Pancreas (tissue), 10 donors: Measurements from ENCODE around the gene PAPSS1. TPM values are rescaled to one million over a fixed set of nuclear protein-coding genes. Genes with fewer than 3 reads are reported as not detected.

Source experiments
- ATAC-seq, 4 donors: fragments of 200-7000 bp; cut with Tn5 transposase; one replicate each; pipeline versions ENCODE4 v1.8.0 to v1.9.1; 2020; ENCODE audit warnings: mild to moderate bottlenecking in 4 of 4, moderate library complexity in 4 of 4
- DNase-seq, 6 donors: peaks; one replicate each; pipeline ENCODE4 v3.0.0-alpha.2; 2020
- FAIRE-seq: peaks from 2 replicates; lab custom pipeline; 2012; peaks lifted over from hg19 to GRCh38; lab: Jason Lieb, UNC
- H3K27ac ChIP-seq, 4 donors: fragments of 200-600 bp; sonication (generic); 1 replicate in 3 of 4; 2 replicates in 1 of 4; pipeline versions ENCODE4 v1.5.0 to v1.8.0; 2020
- H3K27me3 ChIP-seq, 4 donors: fragments of 200-600 bp; one replicate each; pipeline ENCODE4 v1.8.0; 2021
- H3K36me3 ChIP-seq, 3 donors: fragments of 200-600 bp; sonication (generic) in 1 of 3; one replicate each; pipeline versions ENCODE4 v1.5.0 to v1.8.0; 2020 to 2021
- H3K4me1 ChIP-seq, 3 donors: fragments of 200-600 bp; one replicate each; pipeline ENCODE4 v1.8.0; 2021
- H3K4me3 ChIP-seq, 4 donors: fragments of 200-600 bp; sonication (generic) in 2 of 4; one replicate each; pipeline versions ENCODE4 v1.5.0 to v1.8.0; 2020 to 2021
- H3K9me3 ChIP-seq, 4 donors: fragments of 200-600 bp; one replicate each; pipeline ENCODE4 v1.8.0; 2021
- WGBS, 2 donors: extraction: QIAGEN DNeasy Blood & Tissue Kit; methylation state at CpG; one replicate each; pipeline ENCODE4 v1.1.7; 2013; 5-methylcytosine and 5-hydroxymethylcytosine counted together
- intact Hi-C, 3 donors: fragments of 100-400 bp; cut with DNase I; formaldehyde crosslinking; loops; one replicate each; pipeline versions ENCODE4 v1.11.1 to v1.14.2; 2022
- polyA plus RNA-seq, 2 donors: library from polyadenylated mRNA; stranded (reverse); fragments of 200-250 nt; gene quantifications; one replicate each; pipeline ENCODE4 v1.2.3, GENCODE V29; 2013
- total RNA-seq, 6 donors: library from RNA; stranded (reverse); fragmentation: NEBNext Ultra II Directional in 4 of 6; extraction: Animal tissue kit (Norgen Biotek cat#: 25700) in 4 of 6; gene quantifications; one replicate each; pipeline versions ENCODE4 v1.2.1 to v1.2.4, GENCODE V29; 2021 to 2023
- TF ChIP-seq, protein P1 (sequence below), 4 donors: fragments of 200-600 bp; sonication (generic) in 3 of 4; IDR thresholded peaks; one replicate each; pipeline versions ENCODE4 v1.5.0 to v1.8.0; 2021; ENCODE audit warnings: antibody characterized with exemption in 4 of 4
- donor health status: healthy with polysubstance abuse.
- donor health status: DM: no; HTN: no; CAD: no; lungs with moderate emphysema.
- donor health status: DM: no; HTN: no; CAD: no.
- donor health status: control.
- donor health status: control.
- donor health status: Bipolar disorder and iron deficiency.
- donor health status: DM: yes; HTN: yes; CAD: no.
- donor health status: DM: no; HTN: no; CAD: no.
- donor health status: DM: no; HTN: no; CAD: no.
- donor health status: DM: yes; HTN: yes; CAD: no.

Gene PAPSS1
- total and polyA plus RNA-seq, 8 donors = 19.1 to 45.1 (median 25.8) TPM

DNA sequence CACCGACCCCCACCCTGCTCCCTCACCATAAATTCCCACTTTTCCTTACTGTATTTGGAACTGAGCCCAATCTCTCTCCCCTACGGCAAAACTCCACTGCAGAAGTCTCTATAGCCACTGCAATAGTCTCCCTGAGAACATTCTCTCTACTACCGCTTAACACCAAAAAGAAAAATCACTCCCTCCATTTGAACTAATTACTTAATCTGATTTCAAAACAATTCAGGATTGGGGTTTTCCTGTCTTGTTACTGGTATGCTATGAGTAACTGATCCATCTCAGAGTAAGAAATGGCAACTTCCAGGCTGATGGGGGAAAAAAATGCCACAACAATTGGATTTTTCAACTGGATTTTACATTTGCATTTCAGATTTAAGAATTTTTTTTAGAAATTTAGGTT, 5.8 kb downstream of the PAPSS1 start:
- Histone ChIP-seq H3K9me3 (no peaks in the 10 kb centered on the region), H3K27ac (peak overlapping the region in 1 of 4 donors; percentile 10), H3K4me3 (no peak overlapping the region), H3K27me3 (no peaks in the 10 kb centered on the region), H3K4me1 (peaks cover 0 to 33% (median 17%) of the 10 kb centered on the region in 3 donors), H3K36me3 (no peaks in the 10 kb centered on the region)
- no peak for FAIRE-seq
- WGBS, 2 donors = 78 to 87% methylated on average over 3 of the region's 3 CpGs
- intact Hi-C loops = no loop called here
- TF ChIP-seq, protein P1, sequence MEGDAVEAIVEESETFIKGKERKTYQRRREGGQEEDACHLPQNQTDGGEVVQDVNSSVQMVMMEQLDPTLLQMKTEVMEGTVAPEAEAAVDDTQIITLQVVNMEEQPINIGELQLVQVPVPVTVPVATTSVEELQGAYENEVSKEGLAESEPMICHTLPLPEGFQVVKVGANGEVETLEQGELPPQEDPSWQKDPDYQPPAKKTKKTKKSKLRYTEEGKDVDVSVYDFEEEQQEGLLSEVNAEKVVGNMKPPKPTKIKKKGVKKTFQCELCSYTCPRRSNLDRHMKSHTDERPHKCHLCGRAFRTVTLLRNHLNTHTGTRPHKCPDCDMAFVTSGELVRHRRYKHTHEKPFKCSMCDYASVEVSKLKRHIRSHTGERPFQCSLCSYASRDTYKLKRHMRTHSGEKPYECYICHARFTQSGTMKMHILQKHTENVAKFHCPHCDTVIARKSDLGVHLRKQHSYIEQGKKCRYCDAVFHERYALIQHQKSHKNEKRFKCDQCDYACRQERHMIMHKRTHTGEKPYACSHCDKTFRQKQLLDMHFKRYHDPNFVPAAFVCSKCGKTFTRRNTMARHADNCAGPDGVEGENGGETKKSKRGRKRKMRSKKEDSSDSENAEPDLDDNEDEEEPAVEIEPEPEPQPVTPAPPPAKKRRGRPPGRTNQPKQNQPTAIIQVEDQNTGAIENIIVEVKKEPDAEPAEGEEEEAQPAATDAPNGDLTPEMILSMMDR (IDR thresholded peaks at IDR 0.05) = no peak
- DNase-seq = no peak
- no peak for ATAC-seq

DNA sequence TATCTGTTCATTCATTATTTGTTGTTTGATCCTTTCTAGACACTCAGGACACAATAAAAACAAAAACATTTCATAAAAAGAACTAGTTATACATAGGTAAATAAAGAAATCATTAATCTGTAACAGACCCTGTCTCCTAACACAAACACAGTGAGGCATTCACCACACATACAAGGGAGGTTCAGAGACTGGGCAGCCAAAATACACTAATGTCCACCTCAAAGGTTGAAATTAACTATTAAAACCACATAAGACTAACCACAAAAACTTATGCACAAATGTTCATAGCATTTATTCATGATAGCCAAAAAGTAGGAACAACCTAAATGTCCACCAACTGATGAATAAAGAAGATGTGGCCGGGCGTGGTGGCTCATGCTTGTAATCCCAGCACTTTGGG, 7.8 kb downstream of the PAPSS1 start:
- Histone ChIP-seq H3K9me3 (no peaks in the 10 kb centered on the region), H3K36me3 (no peaks in the 10 kb centered on the region), H3K27ac (no peak overlapping the region), H3K27me3 (no peaks in the 10 kb centered on the region), H3K4me1 (peaks cover 0 to 31% (median 11%) of the 10 kb centered on the region in 3 donors), H3K4me3 (no peak overlapping the region)
- DNase-seq (no peak), ATAC-seq (no peak), FAIRE-seq (no peak)
- 97 to 100% methylated on average over 2 of the region's 2 CpGs for WGBS, 2 donors
- intact Hi-C loops = no loop called here
- TF ChIP-seq, protein P1 (IDR thresholded peaks at IDR 0.05) = no peak

DNA sequence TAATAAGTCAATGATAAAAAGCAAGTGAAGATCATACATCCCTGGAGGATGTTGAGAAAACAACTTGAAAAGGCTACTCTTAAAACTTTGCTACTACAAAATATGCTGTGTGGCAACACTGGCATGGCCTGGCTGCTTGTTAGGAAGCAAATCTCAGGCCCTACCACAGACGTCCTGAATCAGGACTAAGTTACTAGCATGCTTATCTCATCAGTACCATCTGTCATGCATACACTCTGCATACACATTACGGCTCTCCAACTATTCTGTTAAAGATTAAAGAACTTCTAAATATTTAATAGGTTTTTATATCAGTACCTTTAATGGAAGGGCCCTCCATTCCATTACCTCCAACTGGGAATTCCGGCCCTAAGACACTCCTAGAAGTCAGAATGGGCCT, 8.2 kb downstream of the PAPSS1 start:
- DNase-seq (no peak), ATAC-seq (peak in 3 of 4 donors; percentile 40 to 61 (median 44)), FAIRE-seq (no peak)
- Histone ChIP-seq H3K4me1 (peaks cover 0 to 31% (median 11%) of the 10 kb centered on the region in 3 donors), H3K36me3 (no peaks in the 10 kb centered on the region), H3K4me3 (no peak overlapping the region), H3K9me3 (no peaks in the 10 kb centered on the region), H3K27ac (no peak overlapping the region), H3K27me3 (no peaks in the 10 kb centered on the region)
- 30 to 34% methylated on average over 3 of the region's 3 CpGs for WGBS, 2 donors
- TF ChIP-seq, protein P1 (IDR thresholded peaks at IDR 0.05) = no peak
- intact Hi-C loops = no loop called here

DNA sequence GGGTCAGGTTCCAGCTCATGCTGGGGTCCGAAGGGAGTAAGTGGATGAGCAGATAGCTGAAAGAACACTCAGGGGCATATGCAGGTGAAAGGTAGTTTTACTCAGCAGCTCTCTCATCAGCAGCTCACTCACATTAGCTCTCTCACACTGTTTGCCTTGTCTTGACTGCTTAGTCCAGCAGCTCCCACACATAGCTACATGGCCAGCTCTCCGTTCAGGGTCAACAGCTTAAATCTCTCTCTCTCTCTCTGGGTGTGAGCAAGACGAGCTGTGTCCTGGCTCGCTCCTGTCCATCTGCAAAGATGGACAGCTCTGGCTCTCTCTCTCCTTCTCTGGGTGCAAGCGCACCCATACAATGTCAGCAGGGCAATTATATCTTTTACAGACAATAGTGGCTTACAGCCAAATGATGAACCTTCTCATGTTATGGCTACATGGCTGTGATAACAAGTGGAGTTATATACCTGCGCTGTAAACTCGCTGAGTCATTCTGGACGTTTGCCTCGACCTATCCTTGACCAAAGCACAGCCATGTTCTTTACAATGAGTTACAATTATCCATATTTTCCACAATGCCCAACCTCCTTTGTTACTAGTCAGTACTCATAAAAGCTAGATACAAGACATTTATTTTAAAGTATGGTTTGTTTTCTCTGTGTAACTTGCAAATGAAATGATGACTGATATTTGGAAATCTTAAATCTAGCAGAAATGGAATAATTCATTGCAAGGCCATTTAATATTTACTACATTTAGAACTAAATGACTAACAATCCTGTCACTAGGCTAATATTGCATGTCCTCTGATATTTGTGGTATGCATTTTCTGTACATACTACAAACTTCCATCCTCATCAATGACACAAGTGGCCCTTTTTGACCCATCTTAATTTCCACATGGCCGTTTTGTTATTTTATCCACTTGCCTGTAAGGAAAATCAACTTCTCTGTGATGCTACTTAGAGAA, 9.3 kb downstream of the PAPSS1 start:
- no peaks in the 10 kb centered on the region for H3K27me3 ChIP-seq
- no peaks in the 10 kb centered on the region for H3K36me3 ChIP-seq
- ATAC-seq (peak in 2 of 4 donors; percentile 16 to 31), FAIRE-seq (no peak), DNase-seq (no peak)
- TF ChIP-seq, protein P1 (IDR thresholded peaks at IDR 0.05) = no peak
- 80 to 87% methylated on average over 10 of the region's 10 CpGs for WGBS, 2 donors
- H3K27ac ChIP-seq = no peak overlapping the region
- H3K9me3 ChIP-seq = no peaks in the 10 kb centered on the region
- no peak overlapping the region for H3K4me3 ChIP-seq
- H3K4me1 ChIP-seq = peaks cover 0 to 31% (median 11%) of the 10 kb centered on the region in 3 donors
- intact Hi-C loops = no loop called here

DNA sequence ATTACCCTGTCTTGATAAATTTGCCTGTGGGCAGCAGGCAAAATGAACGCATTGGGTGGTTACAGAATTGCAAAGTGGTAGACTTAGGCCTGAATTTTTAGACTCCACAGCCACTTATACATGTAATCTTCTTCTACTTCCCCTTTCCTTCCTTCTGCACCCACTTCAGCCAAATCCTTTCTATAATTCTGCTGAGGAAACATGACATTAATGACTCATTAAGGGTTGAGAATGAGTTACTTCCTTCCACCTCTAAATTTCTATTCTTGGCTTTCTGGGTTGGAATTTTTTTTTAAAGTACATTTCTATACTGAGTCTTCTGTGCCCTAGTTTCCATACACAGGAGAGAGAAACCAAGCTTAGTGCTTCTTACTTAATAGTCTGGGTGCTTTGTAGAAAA, 10.1 kb downstream of the PAPSS1 start:
- H3K36me3 ChIP-seq = no peaks in the 10 kb centered on the region
- TF ChIP-seq, protein P1 (IDR thresholded peaks at IDR 0.05) = no peak
- FAIRE-seq (no peak), ATAC-seq (peak in 2 of 4 donors; percentile 43 to 47), DNase-seq (no peak)
- WGBS, 2 donors = 85 to 86% methylated on average over 1 of the region's 1 CpG
- no peaks in the 10 kb centered on the region for H3K9me3 ChIP-seq
- H3K27ac ChIP-seq = no peak overlapping the region
- no peak overlapping the region for H3K4me3 ChIP-seq
- peaks cover 0 to 31% (median 11%) of the 10 kb centered on the region in 3 donors for H3K4me1 ChIP-seq
- no peaks in the 10 kb centered on the region for H3K27me3 ChIP-seq
- intact Hi-C loops = no loop called here
